ENCODE data around the gene ARHGAP1.

ARHGAP1 gene

GRCh38 chr11:46741600-46742484 is 41.4 kb upstream of the ARHGAP1 start:
- Histone ChIP-seq H3K27ac (no peak overlapping the region), H3K4me3 (no peak overlapping the region)
- no peak for TF ChIP-seq CTCF (IDR thresholded peaks at IDR 0.05)
- DNase-seq (ENCODE audit: low spot score), result no peak

GRCh38 chr11:46738887-46739286 is 38.5 kb upstream of the ARHGAP1 start:
- Histone ChIP-seq H3K4me3 (no peak overlapping the region), H3K27ac (no peak overlapping the region)
- no peak for TF ChIP-seq CTCF (IDR thresholded peaks at IDR 0.05)
- no peak for DNase-seq (ENCODE audit: low spot score)

GRCh38 chr11:46737699-46738098 is 37.3 kb upstream of the ARHGAP1 start:
- no peak overlapping the region for H3K4me3 ChIP-seq
- no peak for TF ChIP-seq CTCF (IDR thresholded peaks at IDR 0.05)
- no peak overlapping the region for H3K27ac ChIP-seq
- DNase-seq (ENCODE audit: low spot score), result no peak

- no peak overlapping the region for H3K27ac ChIP-seq
- no peak for TF ChIP-seq CTCF (IDR thresholded peaks at IDR 0.05)
- no peak for DNase-seq (ENCODE audit: low spot score)
- H3K4me3 ChIP-seq, result no peak overlapping the region
Measured at GRCh38 chr11:46736615-46737014, 36.2 kb upstream of the ARHGAP1 start.

- no peak for TF ChIP-seq CTCF (IDR thresholded peaks at IDR 0.05)
- H3K27ac ChIP-seq, result no peak overlapping the region
- no peak for DNase-seq (ENCODE audit: low spot score)
- H3K4me3 ChIP-seq, result no peak overlapping the region
Measured at GRCh38 chr11:46736146-46736545, 35.7 kb upstream of the ARHGAP1 start.

GRCh38 chr11:46733234-46733633 is 32.8 kb upstream of the ARHGAP1 start:
- no peak overlapping the region for H3K4me3 ChIP-seq
- no peak for DNase-seq (ENCODE audit: low spot score)
- TF ChIP-seq CTCF (IDR thresholded peaks at IDR 0.05), result no peak
- no peak overlapping the region for H3K27ac ChIP-seq

- no peak overlapping the region for H3K27ac ChIP-seq
- H3K4me3 ChIP-seq, result no peak overlapping the region
- DNase-seq (ENCODE audit: low spot score), result no peak
- TF ChIP-seq CTCF (IDR thresholded peaks at IDR 0.05), result no peak
Measured at GRCh38 chr11:46731545-46731944, 31.1 kb upstream of the ARHGAP1 start.
